GM19467 (cell line): ENCODE measurements around the gene CYP26B1.

Experiments used
- ATAC-seq: cut with Tn5 transposase; IDR thresholded peaks from one replicate; pipeline ENCODE4 v1.9.1; 2021; ENCODE audit warnings: mild to moderate bottlenecking, moderate library complexity; ENCODE audit not compliant: unreplicated experiment

Gene CYP26B1

DNA sequence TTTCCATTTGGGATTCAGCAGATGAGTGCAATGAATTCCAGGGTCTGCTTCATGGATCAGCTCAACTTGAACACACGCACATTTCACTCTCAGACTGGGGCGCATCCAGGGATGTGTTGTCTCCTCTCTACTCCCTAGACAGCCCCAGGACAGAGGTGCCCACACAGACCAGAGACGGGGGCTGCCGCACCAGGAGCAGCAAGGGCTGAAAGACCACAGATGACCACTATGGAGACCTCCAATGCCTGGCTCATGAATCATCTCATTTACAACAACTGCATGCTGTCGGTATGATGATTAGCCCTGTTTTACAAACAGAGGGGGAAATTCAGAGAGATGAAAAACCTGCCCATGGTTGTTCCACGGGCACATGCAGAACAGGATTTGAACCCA is 63.1 kb downstream of the CYP26B1 start:
- ATAC-seq: no peak

DNA sequence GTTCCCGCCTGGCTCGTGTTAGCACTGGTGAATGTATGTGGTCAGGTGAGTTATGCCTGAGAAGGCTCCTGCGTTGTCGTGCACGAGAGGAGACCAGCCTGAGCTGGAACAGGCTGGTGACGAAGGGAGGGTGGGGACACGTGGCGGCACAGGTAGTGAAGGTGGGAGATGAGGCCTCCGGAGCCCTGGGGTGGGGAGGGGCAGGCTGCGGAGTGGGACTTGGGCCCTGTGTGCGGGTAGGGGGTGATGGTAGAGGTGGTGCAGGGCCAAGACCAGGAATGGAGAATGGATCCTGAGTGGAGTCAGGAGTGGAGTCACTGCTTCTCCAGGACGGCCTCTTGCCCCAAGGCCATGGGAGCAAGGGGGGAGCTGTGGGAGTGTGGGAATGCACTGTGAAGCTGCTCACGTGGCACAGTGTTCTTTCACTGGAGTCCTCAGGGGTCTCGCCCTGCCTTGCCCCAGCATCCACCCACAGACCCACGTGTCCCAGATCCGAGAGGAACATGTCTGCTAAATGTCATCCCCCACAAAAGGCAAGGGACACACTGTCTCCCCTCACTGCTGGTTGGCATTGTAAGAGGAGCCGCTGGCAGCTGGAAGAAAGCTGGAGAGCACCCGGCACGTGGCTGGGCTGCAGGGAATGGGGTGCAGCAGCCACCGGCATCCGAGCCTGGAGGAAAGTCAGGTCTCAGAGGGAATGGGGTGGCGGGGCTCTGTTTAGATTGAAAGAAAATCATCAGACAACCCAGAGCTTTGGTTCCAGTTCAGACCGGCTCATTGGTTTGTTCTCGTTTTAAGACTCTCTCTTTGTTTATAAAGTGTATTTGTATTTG is 63.7 kb downstream of the CYP26B1 start:
- no peak for ATAC-seq

DNA sequence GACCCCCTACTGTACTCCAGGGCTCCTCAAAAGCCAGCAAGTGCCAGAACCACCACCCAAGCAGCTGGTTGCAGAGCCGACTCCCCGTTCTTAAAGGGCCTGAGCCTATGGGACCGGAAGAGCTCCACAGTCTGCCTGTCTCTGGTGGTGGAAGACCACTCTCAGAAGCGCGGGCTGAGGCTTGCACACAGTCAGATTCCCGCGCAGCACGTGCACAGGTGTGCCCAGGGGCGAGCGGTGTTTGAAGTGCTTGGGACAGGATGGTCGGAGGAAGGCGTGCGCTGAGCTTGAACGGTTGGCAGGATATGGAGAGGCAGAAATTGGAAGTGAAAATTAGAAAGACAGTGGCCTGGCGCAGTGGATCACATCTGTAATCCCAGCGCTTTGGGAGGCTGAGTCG is 64.8 kb downstream of the CYP26B1 start:
- no peak for ATAC-seq

DNA sequence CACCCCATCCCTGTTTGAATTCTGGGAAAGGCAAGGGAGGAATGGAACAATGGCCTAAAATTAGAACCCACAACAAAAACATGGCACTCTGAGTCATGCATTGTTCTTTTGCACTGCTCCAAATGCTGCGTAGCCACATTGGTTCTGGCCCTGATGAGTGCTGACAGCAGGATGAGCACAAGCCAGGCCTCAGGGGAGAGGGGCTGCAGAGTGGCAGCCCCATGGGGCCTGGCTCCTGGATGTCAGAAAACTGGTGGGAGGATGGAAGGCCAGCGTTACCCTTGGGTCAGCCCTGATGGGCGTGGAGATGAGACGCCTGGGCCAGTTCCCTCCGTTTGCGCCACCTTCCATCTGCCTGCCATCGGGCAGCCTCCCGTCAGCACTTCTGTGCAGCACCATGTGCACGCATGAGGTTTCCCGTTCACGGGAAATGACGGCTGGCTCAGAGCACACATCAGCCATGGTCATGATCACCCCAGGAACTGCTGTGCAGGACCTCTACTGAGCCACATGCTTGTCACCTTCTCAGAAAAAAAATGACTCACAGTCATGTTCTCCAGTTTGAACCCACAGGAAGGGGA is 65.6 kb downstream of the CYP26B1 start:
- ATAC-seq: no peak

DNA sequence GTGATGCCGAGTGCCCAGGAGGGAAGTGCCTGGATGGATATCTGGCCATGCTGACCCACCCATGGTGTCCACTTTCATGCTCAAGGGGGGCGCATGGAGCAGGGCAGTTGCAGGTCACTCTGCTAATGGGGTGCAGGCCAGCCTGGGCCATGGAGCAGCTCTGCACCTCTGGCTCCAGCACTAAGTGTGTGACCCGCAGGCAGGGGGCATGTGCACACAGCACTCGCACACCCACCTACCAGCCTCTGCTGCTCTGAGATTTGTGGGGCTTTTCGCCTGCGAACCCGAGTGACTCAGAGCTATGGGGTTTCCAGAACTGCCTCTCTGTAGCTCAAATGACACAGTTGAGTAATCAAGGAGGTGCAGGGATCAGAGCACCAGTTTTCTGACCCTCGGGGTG is 66.2 kb downstream of the CYP26B1 start:
- no peak for ATAC-seq

DNA sequence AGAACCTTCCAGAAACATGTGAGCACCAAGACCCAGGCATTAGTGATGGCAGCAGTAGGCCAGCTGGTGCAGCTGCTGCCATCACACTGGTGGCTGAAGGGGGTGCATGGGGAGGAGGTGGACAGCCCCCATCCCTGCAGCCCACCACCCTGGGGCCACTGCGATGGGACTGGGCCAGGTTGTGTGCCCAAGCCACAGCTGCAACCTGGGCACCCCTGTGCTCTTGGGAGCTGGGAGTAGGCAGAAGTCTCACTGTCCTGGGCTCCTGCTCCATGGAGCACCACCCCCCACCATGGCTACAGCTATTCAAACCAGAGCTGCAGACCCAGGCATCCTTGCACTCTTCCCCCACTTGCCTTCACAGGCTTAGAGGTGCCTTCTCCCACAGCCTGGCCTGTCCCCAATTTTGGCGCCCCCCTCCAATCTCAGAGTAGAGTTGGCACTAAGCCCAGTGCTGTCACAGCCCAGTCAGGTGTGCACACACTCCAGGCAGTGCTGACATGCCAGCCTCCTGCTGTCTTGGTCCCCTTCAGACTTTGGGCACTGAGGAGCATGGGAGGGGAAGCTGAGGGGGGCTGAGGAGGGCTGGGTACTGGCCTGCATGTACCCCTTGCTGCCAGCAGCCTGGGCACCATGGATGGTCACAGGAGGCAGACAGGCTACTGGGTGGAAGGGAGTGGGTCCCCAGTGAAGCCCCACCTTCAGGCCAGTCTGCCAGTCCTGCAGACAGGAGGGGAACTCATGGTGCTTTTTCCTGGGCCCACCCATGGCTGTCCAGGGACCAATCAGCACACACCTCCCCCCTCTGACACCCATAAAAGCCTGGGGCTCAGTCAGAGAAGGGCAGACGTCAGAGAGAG is 67.1 kb downstream of the CYP26B1 start:
- no peak for ATAC-seq
